HG03064 (cell line): ENCODE results near the gene TINAGL1.
A peak's percentile ranks its signal among the peaks of the same experiment; 100 is the strongest.

Source experiments
- ATAC-seq: cut with Tn5 transposase; IDR thresholded peaks from one replicate; pipeline ENCODE4 v1.9.1; 2021; ENCODE audit warnings: low read depth; ENCODE audit not compliant: unreplicated experiment

Gene TINAGL1, protein sequence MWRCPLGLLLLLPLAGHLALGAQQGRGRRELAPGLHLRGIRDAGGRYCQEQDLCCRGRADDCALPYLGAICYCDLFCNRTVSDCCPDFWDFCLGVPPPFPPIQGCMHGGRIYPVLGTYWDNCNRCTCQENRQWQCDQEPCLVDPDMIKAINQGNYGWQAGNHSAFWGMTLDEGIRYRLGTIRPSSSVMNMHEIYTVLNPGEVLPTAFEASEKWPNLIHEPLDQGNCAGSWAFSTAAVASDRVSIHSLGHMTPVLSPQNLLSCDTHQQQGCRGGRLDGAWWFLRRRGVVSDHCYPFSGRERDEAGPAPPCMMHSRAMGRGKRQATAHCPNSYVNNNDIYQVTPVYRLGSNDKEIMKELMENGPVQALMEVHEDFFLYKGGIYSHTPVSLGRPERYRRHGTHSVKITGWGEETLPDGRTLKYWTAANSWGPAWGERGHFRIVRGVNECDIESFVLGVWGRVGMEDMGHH

DNA sequence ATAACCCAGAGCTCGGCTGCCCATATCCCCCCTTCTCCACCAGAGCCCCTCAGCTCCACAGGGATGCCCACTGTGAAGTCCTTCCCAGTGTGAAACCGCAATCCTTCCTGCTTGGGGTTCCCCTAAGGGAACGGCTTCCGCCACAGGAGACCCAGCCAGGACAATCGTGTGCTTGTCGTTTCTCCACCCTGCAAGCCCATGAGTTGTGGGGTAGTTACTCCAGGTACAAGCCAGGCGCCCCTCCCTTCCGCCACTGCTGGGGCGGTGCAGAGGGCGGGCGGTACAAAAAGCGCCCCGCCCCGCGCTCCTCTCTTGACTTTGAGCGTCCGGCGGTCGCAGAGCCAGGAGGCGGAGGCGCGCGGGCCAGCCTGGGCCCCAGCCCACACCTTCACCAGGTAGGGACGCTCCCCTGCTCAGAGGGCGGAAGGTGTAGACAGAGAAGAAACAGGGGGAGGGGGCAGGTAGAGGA is at the start of gene TINAGL1:
TSS of gene TINAGL1 (plus strand) at position 315 of the 469 bp plus-strand sequence. CDS start 634 bp downstream, outside the sequence.
- no peak for ATAC-seq

DNA sequence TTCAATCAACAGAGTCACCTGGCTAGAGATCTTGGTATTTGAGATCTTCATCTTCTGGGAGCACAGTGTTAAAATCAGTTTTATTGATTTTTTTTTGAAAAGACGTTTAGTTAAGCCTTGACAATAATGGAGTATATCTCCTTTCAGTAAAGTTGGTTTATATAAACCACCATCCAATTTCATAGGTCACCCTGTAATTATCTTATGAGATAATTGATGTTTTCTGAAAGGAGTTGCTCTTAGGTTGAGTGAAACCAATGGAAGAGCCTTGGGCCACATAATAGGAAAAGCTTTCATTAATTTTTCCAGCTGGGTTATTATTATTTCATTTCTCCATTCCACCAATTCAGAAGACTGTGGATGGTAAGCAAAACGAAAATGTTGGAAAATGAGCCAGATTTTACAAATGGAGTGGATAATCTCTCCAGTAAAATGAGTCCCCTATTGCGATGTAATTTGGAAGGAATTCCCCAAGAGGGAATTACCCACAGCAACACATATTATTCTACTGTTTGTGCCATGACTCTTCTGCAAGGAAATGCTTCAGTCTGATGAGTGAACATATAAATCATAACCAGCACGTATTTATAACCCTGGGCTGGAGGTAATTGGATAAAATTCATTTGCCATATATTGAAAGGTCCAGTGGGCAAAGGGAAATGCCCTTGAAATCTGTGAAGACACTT is 46.2 kb upstream of the TINAGL1 start:
- ATAC-seq, result no peak

DNA sequence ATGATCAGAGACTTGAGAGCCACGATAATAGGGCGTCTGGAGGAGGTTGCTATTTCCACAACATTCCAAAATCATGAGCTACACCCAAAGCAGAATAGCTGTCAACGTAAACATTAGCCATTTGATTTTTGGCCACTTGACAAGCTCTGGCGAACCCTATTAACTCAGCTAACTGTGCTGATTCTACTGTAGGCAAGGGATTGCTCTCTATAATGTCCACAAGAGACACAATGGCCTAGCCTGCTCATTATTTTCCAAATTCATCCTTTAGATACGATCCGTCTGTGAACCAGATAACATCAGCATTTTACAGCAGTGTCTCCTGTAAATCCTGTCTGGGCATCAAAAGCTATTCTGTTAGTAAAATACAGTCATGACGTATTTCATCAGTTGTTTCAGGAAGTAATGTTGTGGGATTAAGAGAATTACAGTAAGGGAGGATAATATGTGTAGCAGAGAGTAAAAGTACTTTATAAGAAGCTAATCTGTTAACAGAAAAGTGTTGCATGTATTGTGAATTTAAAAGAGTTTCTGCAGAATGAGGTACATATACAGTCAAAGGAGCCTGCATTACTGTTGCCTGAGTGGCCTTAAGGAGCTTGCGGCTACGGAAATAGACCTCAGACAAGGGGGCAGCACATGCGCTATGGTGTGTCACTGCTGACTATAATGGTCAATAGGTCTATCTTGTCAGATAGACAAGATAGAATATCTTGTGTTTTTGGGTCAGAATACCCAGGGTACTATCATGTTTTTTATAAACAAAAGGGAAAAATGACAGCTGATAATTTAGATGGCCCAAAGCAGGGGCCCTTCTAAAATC is 44.9 kb upstream of the TINAGL1 start:
- ATAC-seq, result no peak

DNA sequence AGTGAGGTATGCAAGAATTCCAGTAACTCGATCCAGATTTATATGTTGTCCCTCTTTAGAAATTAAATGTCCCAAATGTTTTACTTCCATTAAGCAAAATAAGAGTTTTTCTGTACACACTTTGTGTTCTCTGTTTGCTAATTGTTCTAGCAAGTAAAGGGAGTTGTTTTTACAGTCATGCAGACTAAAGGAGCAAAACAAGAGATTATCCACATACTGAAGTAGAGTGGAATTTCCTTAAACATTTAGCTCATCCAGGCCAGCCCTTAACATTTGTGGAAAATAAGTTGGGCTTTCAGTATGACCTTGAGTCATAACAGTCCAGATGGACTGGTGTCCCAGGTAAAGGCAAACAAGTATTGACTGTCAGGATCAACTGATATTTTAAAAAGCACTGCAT is 44.1 kb upstream of the TINAGL1 start:
- no peak for ATAC-seq

DNA sequence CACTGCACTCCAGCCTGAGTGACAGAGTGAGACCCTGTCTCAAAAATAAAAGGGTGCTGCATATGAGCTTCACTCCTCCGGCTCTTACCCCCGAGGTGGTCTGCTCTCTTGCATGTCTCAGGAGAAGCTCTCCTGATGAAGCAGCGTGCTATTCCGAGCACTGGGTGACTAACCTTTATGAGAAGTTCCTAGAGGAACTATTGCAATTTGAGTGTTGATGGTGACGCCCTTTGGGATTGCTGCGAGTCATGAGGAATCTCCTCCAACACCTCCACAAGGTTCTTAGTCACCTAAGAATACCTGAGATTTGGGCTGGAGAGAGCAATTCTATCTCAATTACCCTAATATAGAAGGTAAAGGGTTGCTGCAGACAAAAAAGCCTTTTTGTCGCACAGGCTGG is 40.8 kb upstream of the TINAGL1 start:
- ATAC-seq, result no peak

DNA sequence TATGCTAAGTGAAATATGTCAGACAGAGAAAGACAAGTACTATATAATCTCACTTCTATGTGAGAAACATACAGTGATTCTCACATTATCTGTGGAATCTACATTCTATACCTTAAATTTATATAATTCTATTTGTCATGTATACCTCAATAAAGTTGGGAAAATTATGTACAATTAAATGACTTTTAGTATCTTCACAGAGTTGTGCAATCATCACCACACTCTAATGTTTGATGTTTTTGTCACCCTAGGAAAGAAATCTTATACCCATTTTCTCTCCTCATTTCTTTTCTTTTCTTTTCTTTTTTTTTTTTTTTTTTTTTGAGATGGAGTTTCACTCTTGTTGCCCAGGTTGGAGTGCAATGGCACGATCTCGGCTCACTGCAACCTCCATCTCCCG is 37.0 kb upstream of the TINAGL1 start:
- ATAC-seq, result no peak

DNA sequence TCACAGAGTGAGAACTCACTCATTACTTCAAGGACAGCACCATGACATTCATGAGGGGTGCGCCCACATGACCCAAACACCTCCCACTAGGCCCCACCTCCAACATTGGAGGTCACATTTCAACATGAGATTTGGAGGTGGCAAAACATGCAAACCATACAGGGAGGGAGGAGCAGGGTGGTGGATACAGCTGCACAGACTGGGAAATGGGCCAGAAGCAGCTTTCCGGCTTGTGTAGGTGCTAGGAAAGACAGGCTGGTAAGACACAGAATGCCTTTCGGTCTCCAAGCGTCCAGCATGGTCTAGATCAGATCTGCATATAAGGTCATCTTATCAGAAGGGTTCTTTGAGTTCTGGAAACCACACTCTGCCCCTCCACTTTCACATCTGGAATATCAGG is 35.1 kb upstream of the TINAGL1 start:
- ATAC-seq, result no peak

DNA sequence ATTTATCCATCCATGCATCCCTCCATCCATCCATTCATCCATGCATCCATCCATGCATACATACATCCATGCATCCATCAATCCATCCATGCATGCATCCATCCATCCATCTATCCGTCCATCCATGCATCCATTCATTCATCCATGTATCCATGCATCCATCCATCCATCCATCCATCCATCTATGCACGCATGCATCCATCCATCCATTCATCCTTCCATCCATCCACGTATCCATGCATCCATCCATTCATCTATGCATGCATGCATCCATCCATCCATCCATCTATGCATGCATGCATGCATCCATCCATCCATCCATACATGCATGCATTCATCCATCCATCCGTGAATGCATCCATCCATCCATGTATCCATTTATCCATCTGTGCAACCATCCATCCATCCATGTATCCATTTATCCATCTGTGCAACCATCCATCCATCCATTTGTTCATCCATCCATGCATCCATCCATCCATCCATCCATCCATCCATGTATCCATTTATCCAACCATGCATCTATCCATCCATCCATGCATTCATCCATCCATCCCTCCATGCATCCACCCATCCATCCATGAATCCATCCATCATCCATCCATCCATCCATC is 30.3 kb upstream of the TINAGL1 start:
- ATAC-seq, result no peak

DNA sequence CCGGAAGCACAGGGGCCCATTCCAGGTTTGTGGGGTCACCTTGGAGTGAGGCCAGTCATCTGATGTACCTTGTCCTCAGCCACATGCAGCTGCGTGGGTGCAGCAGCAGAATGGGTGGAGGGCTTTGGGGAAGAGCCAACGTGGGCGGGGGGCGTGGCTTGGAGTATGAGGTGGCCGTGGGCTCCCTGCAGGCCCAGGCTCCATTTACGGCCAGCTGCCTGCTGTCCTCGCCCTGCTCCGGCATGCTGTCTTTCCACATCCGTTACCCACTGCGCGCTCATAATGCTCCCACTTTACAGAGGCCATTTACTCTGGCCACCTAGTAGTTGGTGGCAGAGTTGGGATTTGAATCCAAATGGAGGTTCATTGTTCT is 27.8 kb upstream of the TINAGL1 start:
- no peak for ATAC-seq

DNA sequence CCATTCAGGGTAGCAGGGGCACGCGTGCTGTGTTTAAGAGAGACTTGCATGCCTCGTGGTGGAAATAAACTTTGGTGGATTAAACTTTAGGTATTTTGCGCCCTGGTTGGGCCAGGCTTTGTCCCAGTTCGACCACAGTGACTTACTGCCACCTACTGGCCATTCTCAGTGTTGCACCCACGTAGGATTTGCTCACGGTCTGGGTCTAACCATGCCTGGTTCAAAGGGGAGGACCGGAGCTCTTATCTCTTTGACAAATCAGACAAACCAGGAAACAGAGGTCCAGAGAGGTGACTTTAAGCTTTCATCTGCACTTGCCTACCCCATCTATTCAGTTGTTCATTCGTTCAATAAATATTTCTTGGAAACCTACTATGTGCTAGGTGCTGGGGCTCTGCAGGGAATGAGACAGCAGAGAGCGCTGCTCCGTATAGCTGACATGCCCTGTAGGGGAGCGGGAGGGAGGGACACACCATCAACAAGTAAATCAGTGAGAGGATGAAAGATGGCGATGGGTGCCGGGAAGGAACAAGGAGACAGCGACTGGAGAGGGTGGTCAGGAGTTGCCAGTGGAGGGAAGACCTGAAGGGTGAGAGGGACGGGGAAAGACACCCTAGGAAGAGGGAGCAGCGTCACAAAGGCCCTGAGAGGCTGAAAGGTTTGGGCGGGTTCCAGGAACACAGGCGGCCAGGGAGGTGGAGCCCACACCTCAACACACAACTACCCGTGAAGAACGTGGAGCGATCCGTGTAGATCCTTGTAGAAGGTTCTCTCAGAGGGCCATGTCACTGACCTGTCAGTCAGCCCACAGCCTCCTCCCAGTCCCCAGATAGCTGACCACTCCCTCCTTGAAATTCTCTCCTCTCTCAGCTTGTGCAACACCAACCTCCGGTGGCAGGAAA is 27.2 kb upstream of the TINAGL1 start:
- peak; percentile 74 for ATAC-seq

DNA sequence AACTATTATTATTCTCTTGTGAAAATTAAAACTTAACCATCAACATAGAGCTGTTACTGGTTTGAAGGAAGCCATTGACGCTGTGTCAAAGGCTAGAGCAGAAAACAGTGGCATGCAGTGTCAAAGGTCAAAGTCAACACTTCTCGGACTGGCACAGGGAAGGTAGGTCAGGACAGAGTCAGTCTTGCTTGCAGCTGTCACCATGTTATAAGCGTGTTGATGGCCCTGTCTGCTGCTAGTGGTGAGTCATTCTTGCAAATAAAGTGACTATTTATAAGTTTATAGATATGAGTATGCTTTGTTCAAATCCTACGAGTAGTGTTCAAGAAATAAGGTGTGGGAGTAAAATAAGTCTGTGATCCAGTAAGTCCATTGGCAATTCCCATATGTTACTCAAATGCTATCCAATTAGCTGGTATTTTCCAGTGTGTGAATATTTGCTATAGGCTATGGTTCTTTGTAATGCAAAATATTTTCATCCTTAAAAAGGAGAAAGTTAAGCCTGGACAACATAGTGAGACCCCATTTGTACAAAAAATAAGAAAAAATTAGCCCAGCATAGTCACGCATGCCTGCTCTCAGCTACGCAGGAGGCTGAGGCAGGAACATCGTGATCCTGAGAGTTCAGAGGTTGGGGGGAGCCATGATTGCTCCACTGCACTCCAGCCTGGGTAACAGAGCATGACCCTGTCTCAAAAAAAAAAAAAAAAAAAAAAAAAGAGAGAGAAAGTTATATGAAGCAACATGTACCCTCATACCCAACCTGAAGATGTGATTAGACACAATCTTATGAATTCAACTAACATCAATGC is 26.3 kb upstream of the TINAGL1 start:
- no peak for ATAC-seq

DNA sequence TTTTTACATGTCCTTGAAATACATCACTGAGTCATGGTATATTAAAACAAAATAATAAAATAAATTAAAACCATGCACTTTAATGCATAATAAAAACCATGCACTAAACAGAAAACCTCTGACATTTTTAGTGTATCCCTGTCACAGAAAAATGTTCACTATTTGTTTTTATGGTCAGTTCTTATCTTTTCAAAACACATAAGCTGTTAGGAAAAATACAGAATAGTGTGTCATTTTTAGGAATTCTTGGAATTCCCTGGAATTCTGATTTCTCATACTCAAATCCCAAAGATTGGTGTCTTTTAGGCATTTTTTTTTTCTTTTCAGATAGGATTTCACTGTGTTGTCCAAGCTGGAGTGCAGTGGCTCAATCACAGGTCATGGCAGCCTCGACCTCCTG is 25.1 kb upstream of the TINAGL1 start:
- no peak for ATAC-seq

DNA sequence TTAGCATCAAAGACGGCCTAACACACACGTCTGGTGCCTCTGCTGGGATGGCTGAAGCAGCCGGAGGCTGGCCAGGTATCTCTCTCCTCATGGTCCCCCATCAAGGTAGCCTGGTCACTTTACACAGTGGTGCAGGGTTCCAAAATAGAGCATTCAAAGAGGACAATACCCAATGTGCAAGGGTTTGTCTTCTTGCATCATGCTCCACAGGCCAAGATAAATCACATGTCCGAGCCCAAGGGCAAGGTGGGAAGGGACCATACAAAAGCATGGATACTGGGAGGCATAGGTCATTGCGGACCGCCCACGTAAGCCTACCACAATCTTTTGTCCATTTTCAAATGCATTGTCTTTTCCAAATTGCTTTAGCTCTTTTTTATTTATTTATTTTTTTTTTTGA is 23.8 kb upstream of the TINAGL1 start:
- ATAC-seq, result no peak

DNA sequence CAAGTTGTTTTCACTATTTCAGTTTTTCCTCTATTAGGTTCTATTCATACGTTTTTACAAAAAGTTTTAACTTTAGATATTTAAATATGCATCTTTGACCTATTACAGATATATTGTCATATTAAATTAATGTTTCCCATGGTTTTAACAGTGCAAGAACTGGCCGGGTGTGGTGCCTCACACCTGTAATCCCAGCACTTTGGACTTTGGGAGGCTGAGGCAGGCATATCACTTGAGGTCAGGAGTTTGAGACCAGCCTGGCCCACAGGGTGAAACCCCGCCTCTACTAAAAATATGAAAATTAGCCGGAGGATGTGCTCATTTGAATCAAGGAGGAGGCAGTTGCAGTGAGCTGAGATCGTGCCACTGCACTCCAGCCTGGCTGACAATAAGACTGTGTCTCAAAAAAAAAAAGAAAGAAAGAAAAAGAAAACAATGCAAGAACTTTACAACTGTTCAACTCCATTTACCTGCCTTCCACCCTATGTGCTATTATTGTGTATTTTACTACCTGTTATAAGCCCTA is 19.8 kb upstream of the TINAGL1 start:
- no peak for ATAC-seq

DNA sequence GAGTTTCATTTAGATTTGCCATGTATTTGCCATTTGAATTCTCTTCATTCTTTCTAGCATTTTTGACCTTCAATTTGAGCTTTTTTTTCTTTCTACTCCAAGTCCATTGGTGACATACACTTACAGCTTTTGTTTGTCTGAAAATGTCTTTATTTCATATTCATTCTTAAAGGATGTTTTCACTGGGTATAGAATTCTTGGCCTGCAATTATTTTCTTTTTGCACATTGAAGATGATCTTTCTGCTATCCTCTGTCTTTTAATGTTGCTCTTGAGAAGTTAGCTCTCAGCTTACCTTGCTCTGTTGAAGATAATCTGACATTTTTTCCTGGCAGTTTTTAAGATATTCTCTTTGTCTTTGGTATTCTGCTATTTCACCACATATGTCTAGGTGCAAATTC is 16.6 kb upstream of the TINAGL1 start:
- ATAC-seq, result no peak

DNA sequence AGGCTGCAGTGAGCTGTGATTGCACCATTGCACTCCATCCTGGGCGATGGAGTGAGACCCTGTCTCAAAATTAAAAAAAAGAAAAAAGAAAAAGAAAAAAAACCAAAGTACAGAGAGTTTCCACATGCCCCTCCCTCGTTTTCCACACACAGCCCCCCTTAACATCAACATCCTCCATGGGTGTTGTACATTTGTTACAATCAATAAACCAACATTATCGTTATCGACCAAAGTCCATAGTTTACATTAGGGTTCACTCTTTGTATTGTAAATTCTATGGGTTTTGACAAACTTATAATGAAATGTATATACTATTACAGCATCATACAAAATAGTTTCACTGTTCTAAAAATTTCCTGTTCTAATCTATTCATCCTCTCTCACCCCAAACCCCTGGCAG is 15.9 kb upstream of the TINAGL1 start:
- ATAC-seq, result no peak

DNA sequence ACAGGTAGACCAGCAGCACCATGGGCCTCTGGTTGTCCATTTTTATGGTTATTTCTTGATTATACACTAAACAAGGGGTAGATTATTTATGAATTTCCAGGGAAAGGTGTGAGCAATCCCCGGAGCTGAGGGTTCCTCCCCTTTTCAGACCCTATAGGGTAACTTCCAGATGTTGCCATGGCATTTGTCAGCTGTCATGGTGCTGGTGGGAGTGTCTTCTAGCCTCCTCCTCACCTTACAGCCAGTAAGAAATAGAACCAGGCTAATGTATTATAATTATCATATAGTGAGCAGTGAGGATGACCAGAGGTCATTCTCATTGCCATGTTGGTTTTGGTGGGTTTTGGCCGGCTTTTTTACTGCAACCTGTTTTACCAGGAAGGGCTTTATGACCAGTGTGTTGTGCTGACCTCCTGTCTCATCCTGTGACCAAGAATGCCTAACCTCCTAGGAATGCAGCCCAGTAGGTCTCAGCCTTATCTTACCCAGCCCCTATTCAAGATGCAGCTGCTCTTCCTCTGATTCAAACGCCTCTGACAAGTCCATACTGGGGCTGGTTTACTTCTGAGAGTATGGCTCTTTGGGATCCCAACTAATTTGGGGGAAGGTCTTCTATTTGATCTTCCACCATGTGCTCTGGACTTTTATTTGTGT is 13.5 kb upstream of the TINAGL1 start:
- ATAC-seq, result no peak

DNA sequence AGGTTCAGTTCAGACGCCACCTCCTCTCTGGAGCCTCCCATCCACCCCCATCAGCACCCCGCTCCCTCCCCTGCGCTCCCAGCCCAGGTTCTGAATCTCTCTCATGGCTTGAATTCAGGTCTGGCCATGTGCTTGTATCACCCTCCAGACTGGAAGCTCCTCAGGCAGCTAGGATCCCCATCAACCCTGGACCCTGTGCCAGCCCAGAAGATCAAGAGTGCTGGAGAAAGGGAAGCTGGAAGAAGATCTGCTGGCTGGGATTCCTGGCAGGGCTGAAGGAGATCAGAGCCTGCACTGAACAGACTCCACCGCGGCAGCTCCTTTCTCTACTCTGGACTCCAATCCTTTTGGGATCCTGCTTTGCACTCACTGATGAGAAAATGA is 11.7 kb upstream of the TINAGL1 start:
- ATAC-seq, result no peak
